K562 (cell line): ENCODE data around the gene PPY. TPM values are rescaled to one million over a fixed set of nuclear protein-coding genes. Genes with fewer than 3 reads are reported as not detected.
A peak's percentile ranks its signal among the peaks of the same experiment; 100 is the strongest.

Source experiments
- CC2D1A ChIP-seq: fragments of 450-650 bp; IDR thresholded peaks from 2 replicates; pipeline ENCODE4 v1.6.1; 2017; ENCODE audit warnings: mild to moderate bottlenecking
- TOE1 ChIP-seq, 2 experiments: fragments of 450-650 bp in 1 of 2; sonication (generic) in 1 of 2; formaldehyde crosslinking in 1 of 2; IDR thresholded peaks; 2 replicates each; pipeline versions ENCODE4 v1.7.1 to v1.8.0; 2016 to 2022; ENCODE audit warnings: borderline replicate concordance in 2 of 2, mild to moderate bottlenecking in 2 of 2, antibody characterized with exemption in 1 of 2, inconsistent platforms in 1 of 2, low read depth in 1 of 2, missing genetic modification reagents in 1 of 2, moderate library complexity in 1 of 2
- polyA plus RNA-seq, 8 experiments: library from polyadenylated mRNA; depleted of rRNA in 4 of 8; stranded (reverse) in 5 of 8; unstranded in 3 of 8; fragments of >200 nt; fragmentation: Nextera tagmentation in 2 of 8; fragmentation: Illumina TruSeq in 1 of 8; extraction: Ambion mirVana in 2 of 8; extraction: Trizol in 1 of 8; gene quantifications; 2 replicates each; pipeline versions ENCODE4 v1.2.1 to v1.2.3, GENCODE V29; 2011 to 2014; ENCODE audit warnings: inconsistent platforms in 1 of 8, missing spikeins in 1 of 8
- total RNA-seq, 7 experiments: library from RNA; depleted of rRNA in 6 of 7; stranded (reverse); fragments of >200 nt in 6 of 7; fragmentation: Illumina TruSeq in 2 of 7; extraction: Trizol in 2 of 7; gene quantifications; 2 replicates each; pipeline versions ENCODE4 v1.2.1 to v1.2.3, GENCODE V29; 2011 to 2021; ENCODE audit warnings: low replicate concordance in 1 of 7
- TF ChIP-seq, protein P1 (sequence below), 2 experiments: fragments of 450-650 bp in 1 of 2; sonication (generic) in 1 of 2; formaldehyde crosslinking in 1 of 2; IDR thresholded peaks in 1 of 2; conservative IDR thresholded peaks in 1 of 2; 2 replicates each; pipeline versions ENCODE4 v1.6.1 to v1.8.1; 2016 to 2023; ENCODE audit warnings: mild to moderate bottlenecking in 2 of 2, moderate library complexity in 2 of 2, inconsistent platforms in 1 of 2, missing genetic modification reagents in 1 of 2
- TF ChIP-seq, protein P2 (sequence below): fragments of 200-800 bp; sonication (Bioruptor generic); IDR thresholded peaks from 2 replicates; pipeline ENCODE4 v1.6.1; 2017; ENCODE audit warnings: missing genetic modification characterization, missing compliant biosample characterization
- TF ChIP-seq, protein P3 (sequence below): fragments of 450-650 bp; IDR thresholded peaks from 2 replicates; pipeline ENCODE4 v1.6.1; 2017; ENCODE audit warnings: mild to moderate bottlenecking, moderate library complexity

The PPY gene
- total and polyA plus RNA-seq, 9 of the 15 experiments (the other 6 are each of a cell fraction or from before 2014, with no cell fraction given) = not detected

DNA sequence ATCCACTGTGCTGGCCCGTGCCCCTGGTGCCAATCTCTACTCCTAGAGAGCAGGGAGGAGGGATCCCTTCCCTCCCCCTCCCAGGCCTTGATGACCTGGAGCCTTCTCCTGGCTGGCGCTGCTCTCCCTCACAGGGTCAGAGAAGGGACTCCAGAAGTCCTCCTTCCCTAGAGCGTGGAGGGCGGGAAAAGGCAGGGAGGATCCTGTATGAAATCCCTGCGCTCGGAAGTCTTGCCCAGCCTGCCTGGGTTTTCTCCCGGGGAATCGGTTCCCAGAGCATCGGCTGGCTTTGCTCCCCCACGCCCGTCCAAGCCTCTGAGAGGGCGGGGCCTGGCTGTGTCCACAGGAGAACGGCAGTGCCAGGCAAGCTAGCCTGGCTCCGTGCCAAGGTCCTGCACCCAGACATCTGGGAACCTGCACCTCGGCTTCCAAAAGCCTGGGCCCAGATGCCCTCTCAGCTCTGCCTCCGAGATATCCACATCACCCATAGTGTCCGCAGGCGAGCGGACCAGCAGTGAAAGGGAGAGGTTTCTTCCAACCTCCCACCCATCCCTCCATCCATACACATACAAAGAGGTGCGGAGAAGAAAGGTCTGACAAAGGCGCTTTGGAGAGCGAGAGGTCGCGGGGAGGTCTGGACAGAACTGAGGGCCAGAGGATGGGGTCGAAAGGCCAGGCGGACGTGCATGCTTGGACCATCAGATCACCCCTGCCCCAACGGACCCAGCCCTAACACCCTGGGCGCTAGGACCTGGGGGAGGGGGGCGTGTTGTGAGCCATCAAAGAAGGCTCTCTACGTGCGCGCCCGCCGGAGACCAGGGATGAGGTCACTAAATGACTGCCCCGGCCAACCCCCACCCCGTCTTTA, 36.1 kb downstream of the PPY start (continued):
- TF ChIP-seq, protein P1, sequence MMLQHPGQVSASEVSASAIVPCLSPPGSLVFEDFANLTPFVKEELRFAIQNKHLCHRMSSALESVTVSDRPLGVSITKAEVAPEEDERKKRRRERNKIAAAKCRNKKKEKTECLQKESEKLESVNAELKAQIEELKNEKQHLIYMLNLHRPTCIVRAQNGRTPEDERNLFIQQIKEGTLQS (IDR thresholded peaks at IDR 0.05) = 0 out of 2 replicates have a peak, but pooled peaks have one; percentile 11
- TF ChIP-seq, protein P1 (CRISPR knock-in tag; conservative IDR thresholded peaks at IDR 0.05) = no peak
- 0 out of 2 replicates have a peak, but pooled peaks have one; percentile 20 for TF ChIP-seq TOE1 (IDR thresholded peaks at IDR 0.05; ENCODE audit: borderline replicate concordance)
- no peak for TF ChIP-seq TOE1 (CRISPR knock-in tag; IDR thresholded peaks at IDR 0.05; ENCODE audit: borderline replicate concordance, low read depth)
- TF ChIP-seq, protein P2, sequence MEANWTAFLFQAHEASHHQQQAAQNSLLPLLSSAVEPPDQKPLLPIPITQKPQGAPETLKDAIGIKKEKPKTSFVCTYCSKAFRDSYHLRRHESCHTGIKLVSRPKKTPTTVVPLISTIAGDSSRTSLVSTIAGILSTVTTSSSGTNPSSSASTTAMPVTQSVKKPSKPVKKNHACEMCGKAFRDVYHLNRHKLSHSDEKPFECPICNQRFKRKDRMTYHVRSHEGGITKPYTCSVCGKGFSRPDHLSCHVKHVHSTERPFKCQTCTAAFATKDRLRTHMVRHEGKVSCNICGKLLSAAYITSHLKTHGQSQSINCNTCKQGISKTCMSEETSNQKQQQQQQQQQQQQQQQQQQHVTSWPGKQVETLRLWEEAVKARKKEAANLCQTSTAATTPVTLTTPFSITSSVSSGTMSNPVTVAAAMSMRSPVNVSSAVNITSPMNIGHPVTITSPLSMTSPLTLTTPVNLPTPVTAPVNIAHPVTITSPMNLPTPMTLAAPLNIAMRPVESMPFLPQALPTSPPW (CRISPR knock-in tag) = no peak
- TF ChIP-seq, protein P3, sequence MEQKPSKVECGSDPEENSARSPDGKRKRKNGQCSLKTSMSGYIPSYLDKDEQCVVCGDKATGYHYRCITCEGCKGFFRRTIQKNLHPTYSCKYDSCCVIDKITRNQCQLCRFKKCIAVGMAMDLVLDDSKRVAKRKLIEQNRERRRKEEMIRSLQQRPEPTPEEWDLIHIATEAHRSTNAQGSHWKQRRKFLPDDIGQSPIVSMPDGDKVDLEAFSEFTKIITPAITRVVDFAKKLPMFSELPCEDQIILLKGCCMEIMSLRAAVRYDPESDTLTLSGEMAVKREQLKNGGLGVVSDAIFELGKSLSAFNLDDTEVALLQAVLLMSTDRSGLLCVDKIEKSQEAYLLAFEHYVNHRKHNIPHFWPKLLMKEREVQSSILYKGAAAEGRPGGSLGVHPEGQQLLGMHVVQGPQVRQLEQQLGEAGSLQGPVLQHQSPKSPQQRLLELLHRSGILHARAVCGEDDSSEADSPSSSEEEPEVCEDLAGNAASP = no peak
- no peak for TF ChIP-seq CC2D1A
